Measurements from ENCODE around the gene ETF1. TPM values are rescaled to one million over a fixed set of nuclear protein-coding genes. Genes with fewer than 3 reads are reported as not detected.

The ETF1 gene
- total and polyA plus RNA-seq, 9 of the 15 experiments (the other 6 are each of a cell fraction or from before 2014, with no cell fraction given) = 53.7 to 209 (median 164) TPM

- TF ChIP-seq RBM34 (IDR thresholded peaks at IDR 0.05; ENCODE audit: borderline replicate concordance, insufficient read depth, low read length) (no peak), SIN3B (IDR thresholded peaks at IDR 0.05; ENCODE audit: low read depth) (no peak), NFE2L1 (tag; IDR thresholded peaks at IDR 0.05; ENCODE audit: borderline replicate concordance, low read depth) (no peak), WHSC1 (IDR thresholded peaks at IDR 0.05; ENCODE audit: low read length) (no peak), CEBPG (CRISPR knock-in tag; IDR thresholded peaks at IDR 0.05) (no peak), CEBPG (tag; conservative IDR thresholded peaks at IDR 0.05 in 1 of 2, IDR thresholded peaks at IDR 0.05 in 1 of 2) (no peak), MCM7 (IDR thresholded peaks at IDR 0.05) (no peak), ARHGAP35 (IDR thresholded peaks at IDR 0.05; ENCODE audit: partially characterized antibody) (no peak), ZNF41 (CRISPR knock-in tag; conservative IDR thresholded peaks at IDR 0.05) (no peak), CREB5 (CRISPR knock-in tag; IDR thresholded peaks at IDR 0.05) (no peak), BDP1 (IDR thresholded peaks at IDR 0.05; ENCODE audit: insufficient read depth, insufficient read length) (no peak), THRAP3 (IDR thresholded peaks at IDR 0.05; ENCODE audit: borderline replicate concordance) (no peak), ZNF143 (CRISPR knock-in tag; IDR thresholded peaks at IDR 0.05) (no peak), DIDO1 (tag; IDR thresholded peaks at IDR 0.05; ENCODE audit: low read depth) (no peak), SLC30A9 (CRISPR knock-in tag; IDR thresholded peaks at IDR 0.05) (no peak), KHSRP (IDR thresholded peaks at IDR 0.05) (no peak), ELF1 (tag; IDR thresholded peaks at IDR 0.05) (no peak), ZNF347 (CRISPR knock-in tag; IDR thresholded peaks at IDR 0.05; ENCODE audit: low read depth) (no peak), HDAC6 (IDR thresholded peaks at IDR 0.05; ENCODE audit: low read depth, low read length) (no peak), KAT8 (IDR thresholded peaks at IDR 0.05; ENCODE audit: low read depth) (no peak), SMARCE1 (IDR thresholded peaks at IDR 0.05) (no peak; the same call in 1 of the 2 replicates), ADNP (tag; IDR thresholded peaks at IDR 0.05) (peak; percentile 56; the same call in 1 of the 2 replicates), BMI1 (IDR thresholded peaks at IDR 0.05; ENCODE audit: low read length) (no peak), USF1 (CRISPR knock-in tag; IDR thresholded peaks at IDR 0.05) (peak; percentile 67)
- TF ChIP-seq, protein P1, sequence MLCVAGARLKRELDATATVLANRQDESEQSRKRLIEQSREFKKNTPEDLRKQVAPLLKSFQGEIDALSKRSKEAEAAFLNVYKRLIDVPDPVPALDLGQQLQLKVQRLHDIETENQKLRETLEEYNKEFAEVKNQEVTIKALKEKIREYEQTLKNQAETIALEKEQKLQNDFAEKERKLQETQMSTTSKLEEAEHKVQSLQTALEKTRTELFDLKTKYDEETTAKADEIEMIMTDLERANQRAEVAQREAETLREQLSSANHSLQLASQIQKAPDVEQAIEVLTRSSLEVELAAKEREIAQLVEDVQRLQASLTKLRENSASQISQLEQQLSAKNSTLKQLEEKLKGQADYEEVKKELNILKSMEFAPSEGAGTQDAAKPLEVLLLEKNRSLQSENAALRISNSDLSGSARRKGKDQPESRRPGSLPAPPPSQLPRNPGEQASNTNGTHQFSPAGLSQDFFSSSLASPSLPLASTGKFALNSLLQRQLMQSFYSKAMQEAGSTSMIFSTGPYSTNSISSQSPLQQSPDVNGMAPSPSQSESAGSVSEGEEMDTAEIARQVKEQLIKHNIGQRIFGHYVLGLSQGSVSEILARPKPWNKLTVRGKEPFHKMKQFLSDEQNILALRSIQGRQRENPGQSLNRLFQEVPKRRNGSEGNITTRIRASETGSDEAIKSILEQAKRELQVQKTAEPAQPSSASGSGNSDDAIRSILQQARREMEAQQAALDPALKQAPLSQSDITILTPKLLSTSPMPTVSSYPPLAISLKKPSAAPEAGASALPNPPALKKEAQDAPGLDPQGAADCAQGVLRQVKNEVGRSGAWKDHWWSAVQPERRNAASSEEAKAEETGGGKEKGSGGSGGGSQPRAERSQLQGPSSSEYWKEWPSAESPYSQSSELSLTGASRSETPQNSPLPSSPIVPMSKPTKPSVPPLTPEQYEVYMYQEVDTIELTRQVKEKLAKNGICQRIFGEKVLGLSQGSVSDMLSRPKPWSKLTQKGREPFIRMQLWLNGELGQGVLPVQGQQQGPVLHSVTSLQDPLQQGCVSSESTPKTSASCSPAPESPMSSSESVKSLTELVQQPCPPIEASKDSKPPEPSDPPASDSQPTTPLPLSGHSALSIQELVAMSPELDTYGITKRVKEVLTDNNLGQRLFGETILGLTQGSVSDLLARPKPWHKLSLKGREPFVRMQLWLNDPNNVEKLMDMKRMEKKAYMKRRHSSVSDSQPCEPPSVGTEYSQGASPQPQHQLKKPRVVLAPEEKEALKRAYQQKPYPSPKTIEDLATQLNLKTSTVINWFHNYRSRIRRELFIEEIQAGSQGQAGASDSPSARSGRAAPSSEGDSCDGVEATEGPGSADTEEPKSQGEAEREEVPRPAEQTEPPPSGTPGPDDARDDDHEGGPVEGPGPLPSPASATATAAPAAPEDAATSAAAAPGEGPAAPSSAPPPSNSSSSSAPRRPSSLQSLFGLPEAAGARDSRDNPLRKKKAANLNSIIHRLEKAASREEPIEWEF (CRISPR knock-in tag; IDR thresholded peaks at IDR 0.05) = no peak
These were observed 54.5 kb downstream of the ETF1 start (continued) for GRCh38 chr5:138488481-138488945.
